ENCODE data around the gene ZNF586.
"Not testable (repeated sequence)": the region's sequence is repeated elsewhere in the genome, so short reads cannot be mapped to it uniquely, and the experiment has no call there.

DNA sequence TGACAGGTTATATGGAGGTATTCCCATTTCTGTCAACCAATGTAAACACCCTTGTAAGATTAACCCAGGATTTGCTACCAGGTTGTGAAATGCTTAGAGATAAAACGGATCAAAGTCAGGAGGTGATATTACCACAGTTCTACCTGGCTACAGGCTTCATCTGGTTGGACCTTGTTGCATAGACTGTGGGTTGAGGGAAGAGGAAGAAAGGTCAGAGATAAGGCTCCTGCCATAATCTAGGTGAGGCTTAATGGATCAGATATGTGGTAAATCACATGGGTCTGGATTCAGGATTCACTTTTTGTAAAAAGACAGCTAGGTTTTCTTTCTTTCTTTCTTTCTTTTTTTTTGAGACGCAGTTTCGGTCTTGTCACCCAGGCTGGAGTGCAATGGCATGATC is 52.0 kb downstream of the ZNF586 start:
- not testable (repeated sequence) for TF ChIP-seq CTCF (conservative IDR thresholded peaks at IDR 0.05; ENCODE audit: low read depth, low read length); EZH2 (IDR thresholded peaks at IDR 0.05; ENCODE audit: low read length, unreplicated experiment); EZH2phosphoT487 (IDR thresholded peaks at IDR 0.05; ENCODE audit: borderline replicate concordance, low read length)
